HFF-Myc (cell line): ENCODE measurements around the gene LILRB2.

Experiments used
- DNase-seq: peaks from one replicate; pipeline ENCODE4 v3.0.0-alpha.2; 2011; ENCODE audit warnings: low read depth; ENCODE audit errors: extremely low read depth
- H3K4me3 ChIP-seq: replicated peaks from 2 replicates; pipeline ENCODE4 v1.5.1; 2011; ENCODE audit warnings: low read depth, mild to moderate bottlenecking, control low read depth, low read length
- TF ChIP-seq, protein P1 (sequence below): IDR thresholded peaks from 2 replicates; pipeline ENCODE4 v1.5.1; 2012; ENCODE audit warnings: mild to moderate bottlenecking, low read depth, low read length, control low read depth; ENCODE audit errors: missing control alignments

Gene LILRB2

DNA sequence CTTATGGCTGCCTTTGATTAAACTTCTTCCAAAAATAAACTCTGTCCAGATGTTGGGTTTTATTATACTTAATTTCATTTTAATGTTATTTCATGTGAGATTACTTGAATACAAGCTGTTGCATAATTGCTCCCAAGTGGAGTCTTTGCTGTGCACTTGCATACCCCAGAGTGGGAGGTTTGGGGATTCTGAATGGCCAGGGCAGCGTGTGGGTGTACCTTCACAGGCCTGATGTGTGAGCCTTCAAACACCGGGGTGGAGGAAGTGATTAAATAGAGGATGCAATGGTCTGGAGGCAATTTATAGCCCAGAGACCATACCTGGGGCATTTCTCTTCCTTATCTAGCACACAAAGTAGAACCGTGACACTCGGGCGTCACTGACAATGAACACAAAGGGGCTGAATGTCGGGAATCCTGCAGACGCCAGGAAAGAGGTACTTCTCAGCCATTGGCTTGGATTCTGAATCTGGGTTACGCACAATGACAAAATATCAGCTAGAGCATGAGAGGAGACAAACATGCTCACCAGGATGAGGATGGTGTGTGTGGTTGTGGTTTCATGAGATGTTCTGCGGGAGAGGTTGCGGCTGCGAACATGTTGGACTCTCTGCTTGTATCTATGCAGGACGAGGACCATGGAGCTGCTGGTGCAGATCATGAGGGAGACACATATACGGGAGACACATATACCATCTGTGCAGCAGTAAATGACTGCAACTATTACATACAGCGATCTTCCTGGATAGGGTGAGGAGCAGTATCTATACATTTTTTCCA is 39.2 kb upstream of the LILRB2 start:
- no peak for DNase-seq
- no peak overlapping the region for H3K4me3 ChIP-seq
- TF ChIP-seq, protein P1, sequence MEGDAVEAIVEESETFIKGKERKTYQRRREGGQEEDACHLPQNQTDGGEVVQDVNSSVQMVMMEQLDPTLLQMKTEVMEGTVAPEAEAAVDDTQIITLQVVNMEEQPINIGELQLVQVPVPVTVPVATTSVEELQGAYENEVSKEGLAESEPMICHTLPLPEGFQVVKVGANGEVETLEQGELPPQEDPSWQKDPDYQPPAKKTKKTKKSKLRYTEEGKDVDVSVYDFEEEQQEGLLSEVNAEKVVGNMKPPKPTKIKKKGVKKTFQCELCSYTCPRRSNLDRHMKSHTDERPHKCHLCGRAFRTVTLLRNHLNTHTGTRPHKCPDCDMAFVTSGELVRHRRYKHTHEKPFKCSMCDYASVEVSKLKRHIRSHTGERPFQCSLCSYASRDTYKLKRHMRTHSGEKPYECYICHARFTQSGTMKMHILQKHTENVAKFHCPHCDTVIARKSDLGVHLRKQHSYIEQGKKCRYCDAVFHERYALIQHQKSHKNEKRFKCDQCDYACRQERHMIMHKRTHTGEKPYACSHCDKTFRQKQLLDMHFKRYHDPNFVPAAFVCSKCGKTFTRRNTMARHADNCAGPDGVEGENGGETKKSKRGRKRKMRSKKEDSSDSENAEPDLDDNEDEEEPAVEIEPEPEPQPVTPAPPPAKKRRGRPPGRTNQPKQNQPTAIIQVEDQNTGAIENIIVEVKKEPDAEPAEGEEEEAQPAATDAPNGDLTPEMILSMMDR: no peak

DNA sequence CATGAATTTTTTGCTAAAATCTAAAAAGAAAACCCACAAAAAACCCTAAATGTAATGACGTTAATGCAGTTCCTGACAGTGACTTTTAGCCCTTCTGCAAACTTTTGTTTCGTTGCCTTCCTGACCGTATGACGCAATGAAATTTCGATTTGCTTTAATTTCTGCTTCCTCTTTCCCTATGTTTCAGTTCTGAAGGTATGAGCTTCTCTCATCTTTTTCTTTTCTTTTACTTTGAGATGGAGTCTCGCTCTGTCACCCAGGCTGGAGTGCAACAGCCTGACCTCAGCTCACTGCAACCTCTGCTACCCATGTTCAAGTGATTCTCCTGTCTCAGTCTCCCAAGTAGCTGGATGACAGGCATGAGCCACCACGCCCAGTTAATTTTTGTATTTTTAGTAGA is 38.1 kb upstream of the LILRB2 start:
- H3K4me3 ChIP-seq: no peak overlapping the region
- DNase-seq: no peak
- TF ChIP-seq, protein P1: no peak

DNA sequence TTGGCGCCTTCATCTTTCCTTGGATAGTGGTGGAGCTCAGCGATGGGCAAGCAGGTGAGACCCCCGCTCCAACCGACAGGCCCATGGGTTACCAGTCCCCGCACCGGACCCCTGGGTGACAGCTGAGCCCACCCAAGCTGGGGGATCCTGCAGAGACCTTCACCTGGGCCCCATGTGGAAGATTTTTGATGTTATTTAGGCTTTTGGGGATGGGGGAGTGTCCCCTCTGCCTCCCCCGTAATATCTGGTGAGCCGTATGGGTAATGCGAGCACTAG is 37.0 kb upstream of the LILRB2 start:
- TF ChIP-seq, protein P1: no peak
- H3K4me3 ChIP-seq: no peak overlapping the region
- no peak for DNase-seq

DNA sequence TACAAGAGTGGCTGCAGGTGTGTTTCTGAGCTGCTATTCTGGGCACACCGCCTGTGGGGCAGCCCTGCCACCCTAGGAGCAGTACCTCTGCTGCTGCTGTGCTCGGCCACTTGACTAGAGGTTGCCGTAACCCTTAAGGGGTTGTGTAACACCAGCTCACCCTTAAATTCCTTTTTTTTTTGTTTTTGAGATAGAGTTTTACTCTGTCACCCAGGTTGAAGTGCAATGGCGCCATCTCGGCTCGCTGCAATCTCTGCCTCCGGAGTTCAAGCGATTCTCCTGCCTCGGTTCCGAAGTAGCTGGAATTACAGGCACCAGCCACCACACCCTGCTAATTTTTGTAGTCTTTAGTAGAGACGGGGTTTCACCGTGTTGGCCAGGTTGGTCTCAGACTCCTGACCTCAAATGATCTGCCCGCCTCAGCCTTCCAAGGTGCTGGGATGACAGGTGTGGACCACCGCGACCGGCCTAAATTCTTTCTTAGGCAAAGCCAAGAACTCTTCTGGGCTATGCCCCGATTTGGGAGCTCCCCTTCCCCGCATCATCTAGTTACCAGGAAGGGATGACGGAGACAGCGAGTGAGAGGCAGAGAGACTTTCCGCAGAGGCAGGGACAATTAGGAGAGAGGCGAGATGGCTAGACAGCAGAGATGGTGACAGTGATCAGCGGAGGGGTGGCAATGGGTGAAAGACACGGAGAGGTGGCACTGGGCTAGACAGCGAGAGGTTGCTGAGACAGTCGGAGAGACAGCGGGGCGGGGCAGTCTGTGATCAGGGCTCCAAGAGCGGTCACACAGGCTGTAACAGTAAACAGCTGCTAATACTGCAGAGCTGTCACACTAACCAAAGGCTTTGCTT is 36.4 kb upstream of the LILRB2 start:
- TF ChIP-seq, protein P1: no peak
- H3K4me3 ChIP-seq: no peak overlapping the region
- no peak for DNase-seq

DNA sequence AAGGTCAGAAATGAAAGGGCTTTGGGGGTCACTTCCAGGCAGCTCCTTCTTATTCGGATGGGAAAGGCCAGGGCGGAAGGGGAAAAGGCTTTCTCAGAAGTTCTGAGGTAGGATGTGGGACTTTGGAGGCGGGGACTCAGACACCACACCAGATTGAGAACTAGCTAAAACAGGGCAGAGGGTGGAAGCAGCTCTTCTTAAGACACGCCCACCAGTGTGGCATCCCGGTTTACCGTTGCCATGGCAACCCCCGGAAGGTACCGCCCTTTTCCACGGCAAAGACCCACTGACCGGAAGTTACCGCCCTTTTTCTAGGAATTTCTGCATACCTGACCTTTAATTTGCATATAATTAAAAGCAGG is 35.8 kb upstream of the LILRB2 start:
- no peak overlapping the region for H3K4me3 ChIP-seq
- TF ChIP-seq, protein P1: no peak
- DNase-seq: no peak

DNA sequence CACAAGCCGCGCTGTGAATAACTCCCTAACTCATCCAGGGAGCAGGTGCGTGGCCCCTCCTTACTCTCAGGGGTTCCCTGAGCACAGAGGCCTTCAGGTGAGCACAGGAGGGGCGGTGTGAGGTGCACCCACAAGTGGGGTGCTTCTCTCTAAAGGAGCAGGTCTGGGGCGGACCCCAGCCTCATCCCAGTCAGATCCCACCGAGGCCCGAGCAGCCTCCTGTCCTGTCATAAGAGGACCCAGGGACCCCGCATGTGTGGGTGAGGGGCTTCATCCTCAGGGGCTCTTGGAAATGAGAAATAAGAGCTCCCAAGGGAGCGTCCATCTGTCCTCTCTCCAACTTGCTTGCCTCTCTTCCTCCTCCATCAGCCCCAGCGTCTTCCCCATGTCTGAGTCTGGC is 35.0 kb upstream of the LILRB2 start:
- no peak overlapping the region for H3K4me3 ChIP-seq
- DNase-seq: no peak
- TF ChIP-seq, protein P1: no peak
